ENCODE measurements around the gene TRIM44.

DNA sequence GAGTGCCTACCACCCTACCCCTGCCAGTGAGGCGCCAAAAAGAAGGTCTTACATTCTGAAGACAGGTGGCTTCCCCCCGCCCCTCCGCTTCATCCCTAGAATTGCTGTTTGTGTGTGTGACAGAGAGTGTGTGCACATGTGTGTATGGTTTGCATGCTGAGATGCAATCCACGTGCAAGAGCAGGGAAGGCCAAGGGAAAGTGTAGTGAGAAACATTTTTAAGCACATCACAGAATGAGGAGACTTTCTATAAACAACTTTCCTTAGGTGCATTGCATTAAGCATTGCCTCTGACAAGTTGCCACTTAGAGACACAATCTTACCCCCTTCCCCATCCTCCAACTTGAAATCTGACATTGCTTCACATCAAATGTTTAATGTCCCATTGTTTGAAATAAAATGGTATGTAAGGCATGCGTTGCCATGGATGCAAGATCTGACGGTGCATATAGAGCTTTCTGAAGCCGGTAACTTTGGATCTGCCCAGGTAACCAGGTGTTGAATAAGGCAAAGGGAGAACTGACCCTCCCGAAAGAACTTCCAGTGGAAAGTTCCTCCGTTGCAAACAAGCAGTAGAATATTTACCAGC, 22.9 kb upstream of the TRIM44 start:
- TF ChIP-seq, protein P1, sequence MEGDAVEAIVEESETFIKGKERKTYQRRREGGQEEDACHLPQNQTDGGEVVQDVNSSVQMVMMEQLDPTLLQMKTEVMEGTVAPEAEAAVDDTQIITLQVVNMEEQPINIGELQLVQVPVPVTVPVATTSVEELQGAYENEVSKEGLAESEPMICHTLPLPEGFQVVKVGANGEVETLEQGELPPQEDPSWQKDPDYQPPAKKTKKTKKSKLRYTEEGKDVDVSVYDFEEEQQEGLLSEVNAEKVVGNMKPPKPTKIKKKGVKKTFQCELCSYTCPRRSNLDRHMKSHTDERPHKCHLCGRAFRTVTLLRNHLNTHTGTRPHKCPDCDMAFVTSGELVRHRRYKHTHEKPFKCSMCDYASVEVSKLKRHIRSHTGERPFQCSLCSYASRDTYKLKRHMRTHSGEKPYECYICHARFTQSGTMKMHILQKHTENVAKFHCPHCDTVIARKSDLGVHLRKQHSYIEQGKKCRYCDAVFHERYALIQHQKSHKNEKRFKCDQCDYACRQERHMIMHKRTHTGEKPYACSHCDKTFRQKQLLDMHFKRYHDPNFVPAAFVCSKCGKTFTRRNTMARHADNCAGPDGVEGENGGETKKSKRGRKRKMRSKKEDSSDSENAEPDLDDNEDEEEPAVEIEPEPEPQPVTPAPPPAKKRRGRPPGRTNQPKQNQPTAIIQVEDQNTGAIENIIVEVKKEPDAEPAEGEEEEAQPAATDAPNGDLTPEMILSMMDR (IDR thresholded peaks at IDR 0.05) = no peak
- TF ChIP-seq POLR2A (IDR thresholded peaks at IDR 0.05) = no peak

Measured in testis (tissue), 2 donors.